A673 (cell line): Measurements from ENCODE around the gene PSMG2. TPM values are rescaled to one million over a fixed set of nuclear protein-coding genes. Genes with fewer than 3 reads are reported as not detected.

Experiments
- BruUV-seq: library from RNA; stranded (reverse); fragments of 400-500 nt; replicated peaks from 2 replicates; lab custom pipeline; 2021; lab: Mats Ljungman, UMichigan
- CTCF ChIA-PET: fragments of 300-600 bp; sonication (Branson Sonifier 250); formaldehyde crosslinking; loops from one replicate; lab custom pipeline; 2022; ENCODE audit warnings: antibody characterized with exemption; lab: Charles Lee
- POLR2A ChIA-PET: fragments of 300-600 bp; sonication (Branson Sonifier 250); formaldehyde crosslinking; loops from one replicate; lab custom pipeline; 2022; ENCODE audit warnings: antibody characterized with exemption; ENCODE audit not compliant: low non-redundant PET; lab: Charles Lee
- DNase-seq: peaks from one replicate; pipeline ENCODE4 v3.0.0-alpha.2; 2015; ENCODE audit warnings: low spot score
- H3K27ac ChIP-seq: fragments of 200-600 bp; sonication (generic); 2 replicates; pipeline ENCODE4 v1.5.1; 2016; ENCODE audit warnings: mixed run types, low read depth, mild to moderate bottlenecking, mixed read lengths, antibody characterized with exemption, low read length; ENCODE audit not compliant: poor library complexity, severe bottlenecking
- H3K27me3 ChIP-seq: fragments of 200-600 bp; sonication (generic); replicated peaks from 2 replicates; pipeline ENCODE4 v1.6.1; 2017; ENCODE audit warnings: mixed run types, low read depth, mild to moderate bottlenecking, mixed read lengths, antibody characterized with exemption, low read length; ENCODE audit not compliant: insufficient read depth, poor library complexity
- H3K36me3 ChIP-seq: fragments of 200-600 bp; sonication (generic); 2 replicates; pipeline ENCODE4 v1.6.1; 2016; ENCODE audit warnings: mixed run types, mild to moderate bottlenecking, mixed read lengths, antibody characterized with exemption, low read length; ENCODE audit not compliant: insufficient read depth, poor library complexity, severe bottlenecking
- H3K4me1 ChIP-seq: fragments of 200-600 bp; sonication (generic); 2 replicates; pipeline ENCODE4 v1.6.1; 2017; ENCODE audit warnings: mixed run types, mild to moderate bottlenecking, mixed read lengths, antibody characterized with exemption, low read length; ENCODE audit not compliant: insufficient read depth, poor library complexity, severe bottlenecking
- H3K4me3 ChIP-seq: fragments of 200-600 bp; sonication (generic); 2 replicates; pipeline ENCODE4 v1.5.1; 2016; ENCODE audit warnings: low read depth, mixed run types, mild to moderate bottlenecking, mixed read lengths, low read length; ENCODE audit not compliant: poor library complexity, severe bottlenecking
- H3K9me3 ChIP-seq: fragments of 200-600 bp; sonication (generic); 2 replicates; pipeline ENCODE4 v1.6.1; 2016; ENCODE audit warnings: mixed run types, low read depth, mild to moderate bottlenecking, mixed read lengths, antibody characterized with exemption, low read length; ENCODE audit not compliant: poor library complexity, severe bottlenecking
- CTCF ChIP-seq: fragments of 300-800, 200-600 bp; sonication (generic); conservative IDR thresholded peaks from 2 replicates; pipeline ENCODE4 v1.5.1; 2017; ENCODE audit warnings: low read depth, mild to moderate bottlenecking, antibody characterized with exemption, low read length, moderate library complexity, mixed read lengths
- EZH2 ChIP-seq: fragments of 200-600 bp; sonication (generic); IDR thresholded peaks from 2 replicates; pipeline ENCODE4 v1.6.1; 2017; ENCODE audit warnings: borderline replicate concordance, low read depth, mild to moderate bottlenecking, mixed read lengths, antibody characterized with exemption, low read length; ENCODE audit not compliant: poor library complexity, severe bottlenecking
- intact Hi-C: fragments of 100-400 bp; cut with micrococcal nuclease; formaldehyde crosslinking; loops from one replicate; pipeline ENCODE4 v1.10.0; 2022; ENCODE audit not compliant: unreplicated experiment
- total RNA-seq: library from RNA; stranded (reverse); gene quantifications from 2 replicates; pipeline ENCODE4 v1.2.3, GENCODE V29; 2021

The PSMG2 gene
- total RNA-seq, 1 experiment from 2014 or later, result 74.0 TPM

DNA sequence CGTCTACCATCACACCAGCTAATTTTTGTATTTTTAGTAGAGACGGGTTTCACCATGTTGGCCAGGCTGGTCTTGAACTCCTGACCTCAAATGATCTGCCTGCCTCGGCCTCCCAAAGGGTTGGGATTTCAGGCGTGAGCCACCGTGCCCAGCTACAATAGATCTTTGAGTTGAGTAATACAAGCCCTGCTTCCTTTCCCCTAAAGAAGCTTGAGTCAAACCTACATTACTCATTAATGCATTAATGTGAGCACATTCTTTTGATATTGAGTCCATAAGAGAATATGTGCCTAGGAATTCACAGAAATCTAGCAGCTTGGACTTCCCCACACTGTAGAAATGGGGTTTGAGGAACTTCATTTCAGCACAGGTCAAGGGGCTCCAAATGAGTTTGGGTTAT lies 39.6 kb downstream of the PSMG2 start:
- no peaks in the 10 kb centered on the region for H3K27me3 ChIP-seq
- no TSS peak for BruUV-seq
- no peaks in the 10 kb centered on the region for H3K9me3 ChIP-seq
- no peaks in the 10 kb centered on the region for H3K36me3 ChIP-seq
- POLR2A ChIA-PET, result no interaction called here
- peaks cover 7% of the 10 kb centered on the region for H3K4me1 ChIP-seq
- no peak for TF ChIP-seq CTCF
- TF ChIP-seq EZH2, result no peak
- CTCF ChIA-PET, result no interaction called here
- no peak overlapping the region for H3K4me3 ChIP-seq
- intact Hi-C loops, result no loop called here
- no peak overlapping the region for H3K27ac ChIP-seq
- no peak for DNase-seq

GRCh38 chr18:12744103-12744502 lies 41.3 kb downstream of the PSMG2 start:
- POLR2A ChIA-PET, result no interaction called here

GRCh38 chr18:12745095-12745795 lies 42.4 kb downstream of the PSMG2 start:
- CTCF ChIA-PET, result interaction anchor here (0.6 to 2.5 kb wide), 5 partner anchors 15 to 414 kb away, joined by 3 to 14 read pairs (median 7); no protein-coding TSS in a partner anchor
- Histone ChIP-seq H3K36me3 (no peaks in the 10 kb centered on the region), H3K27ac (peak overlapping the region; percentile 3), H3K4me1 (peaks cover 7% of the 10 kb centered on the region), H3K9me3 (no peaks in the 10 kb centered on the region), H3K4me3 (no peak overlapping the region), H3K27me3 (no peaks in the 10 kb centered on the region)
- no TSS peak for BruUV-seq
- peak; percentile 56 for DNase-seq
- TF ChIP-seq EZH2 (no peak), CTCF (no peak)
- POLR2A ChIA-PET, result no interaction called here
- intact Hi-C loops, result loop anchor here (2.0 kb wide), 1 partner anchor 152 kb away; no protein-coding TSS in a partner anchor

More at GRCh38 chr18:12744103-12744502, 41.3 kb downstream of the PSMG2 start:
- peak; percentile 67 for TF ChIP-seq CTCF
- TF ChIP-seq EZH2, result no peak
- Histone ChIP-seq H3K4me3 (no peak overlapping the region), H3K27me3 (no peaks in the 10 kb centered on the region), H3K27ac (no peak overlapping the region), H3K36me3 (no peaks in the 10 kb centered on the region), H3K9me3 (no peaks in the 10 kb centered on the region), H3K4me1 (peaks cover 7% of the 10 kb centered on the region)
- CTCF ChIA-PET, result interaction anchor here (1.8 to 2.5 kb wide), 2 partner anchors 190 to 415 kb away, joined by 7 to 14 read pairs; no protein-coding TSS in a partner anchor
- no TSS peak for BruUV-seq
- DNase-seq, result peak; percentile 61
- intact Hi-C loops, result loop anchor here (1.0 to 2.0 kb wide), 2 partner anchors 153 to 190 kb away; no protein-coding TSS in a partner anchor
